WTC11 (cell line): ENCODE data around the gene TES. TPM values are rescaled to one million over a fixed set of nuclear protein-coding genes. Genes with fewer than 3 reads are reported as not detected.

Experiments used
- total RNA-seq: library from RNA; stranded (reverse); gene quantifications from 3 replicates; pipeline ENCODE4 v1.2.3, GENCODE V29; 2021

TES gene
- total RNA-seq, 1 experiment from 2014 or later: 48.5 TPM

Other genes with a start within 250 kb of the TES start
- gene TFEC, start 179.8 kb upstream of the TES start, total RNA-seq: 0.07 to 0.17 TPM in 2 of 3 replicates, not detected in the other